ENCODE results near the gene RPH3AL.
"Not testable (repeated sequence)": the region's sequence is repeated elsewhere in the genome, so short reads cannot be mapped to it uniquely, and the experiment has no call there.

The RPH3AL gene

DNA sequence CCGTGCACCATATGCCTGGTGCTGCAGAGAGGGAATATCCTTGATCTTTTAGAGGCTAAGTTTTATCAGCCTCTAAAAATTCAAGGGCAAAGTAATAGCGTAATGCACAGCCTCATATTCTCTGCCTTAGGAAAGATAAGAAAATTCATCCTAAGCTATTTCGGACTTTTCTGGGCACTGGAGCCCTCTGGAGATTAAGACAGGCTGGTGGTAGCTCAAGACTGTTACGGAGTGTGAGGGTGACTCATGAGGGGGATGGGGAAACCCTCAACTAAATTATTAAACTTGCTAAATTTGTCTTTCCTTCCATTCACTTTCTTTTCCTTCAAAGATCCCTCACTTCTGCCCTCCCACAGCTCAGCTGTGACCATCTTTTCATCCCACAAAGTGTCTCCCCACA lies 73.3 kb downstream of the RPH3AL start:
- DNase-seq = no peak

DNA sequence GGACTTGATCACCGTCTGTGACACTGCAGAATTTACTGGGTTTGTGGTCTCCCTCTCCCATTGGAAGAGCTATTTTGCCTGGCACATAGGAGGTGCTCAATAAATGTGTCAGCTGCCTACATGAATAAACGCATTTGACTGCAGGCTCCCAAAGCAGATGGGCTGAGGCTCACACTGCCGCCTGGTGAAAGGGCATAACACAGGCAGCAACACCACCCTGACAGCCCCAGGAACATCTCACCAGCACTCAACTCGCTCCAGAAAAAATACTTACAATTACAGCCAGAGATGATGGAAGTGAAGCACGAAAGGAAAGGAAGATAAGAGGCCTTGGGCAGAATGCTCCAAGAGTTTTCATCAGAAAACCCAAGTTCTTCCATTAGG lies 73.9 kb downstream of the RPH3AL start:
- DNase-seq = no peak

DNA sequence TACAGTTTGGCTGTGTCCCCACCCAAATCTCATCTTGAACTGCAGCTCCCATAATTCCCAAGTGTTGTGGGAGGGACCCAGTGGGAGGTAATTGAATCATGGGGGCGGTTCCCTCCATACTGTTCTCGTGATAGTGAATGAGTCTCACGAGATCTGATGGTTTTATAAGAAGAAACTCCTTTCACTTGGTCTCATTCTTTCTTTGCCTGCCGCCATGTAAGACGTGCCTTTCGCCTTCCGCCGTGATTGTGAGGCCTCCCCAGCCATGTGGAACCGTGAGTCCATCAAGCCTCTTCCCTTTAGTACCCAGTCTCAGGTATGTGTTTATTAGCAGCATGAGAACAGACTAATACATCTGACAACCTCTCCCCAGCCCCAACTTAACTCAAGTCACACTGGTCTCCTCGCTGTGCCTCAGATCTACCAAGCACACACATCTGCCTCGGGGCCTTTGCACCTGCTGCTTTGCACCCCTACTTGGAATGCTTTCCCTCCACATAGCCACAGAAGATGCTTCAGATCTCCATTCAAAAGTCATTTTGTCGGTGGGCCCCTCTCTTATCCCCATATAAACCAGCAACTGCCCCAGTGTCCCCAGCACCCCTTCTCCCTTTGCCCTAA lies 74.4 kb downstream of the RPH3AL start:
- DNase-seq = no peak

DNA sequence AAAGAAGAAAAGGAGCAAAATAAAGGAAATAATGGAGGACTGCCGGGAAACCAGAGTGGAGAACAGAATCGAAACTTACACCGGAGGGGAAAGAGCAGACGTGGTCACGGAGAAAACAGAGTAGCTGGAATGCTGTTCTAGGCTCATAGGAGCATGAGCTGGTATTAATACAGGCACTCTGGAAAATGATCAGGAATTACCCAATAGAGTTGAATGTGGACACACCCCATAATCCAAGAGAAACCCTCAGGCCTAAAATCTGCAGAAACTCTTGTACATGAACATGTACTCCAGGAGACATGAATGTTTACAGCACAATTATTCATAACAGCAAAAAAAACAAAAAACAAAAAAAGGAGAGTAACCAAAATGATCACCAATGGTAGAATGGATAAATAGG lies 77.7 kb downstream of the RPH3AL start:
- DNase-seq = no peak

DNA sequence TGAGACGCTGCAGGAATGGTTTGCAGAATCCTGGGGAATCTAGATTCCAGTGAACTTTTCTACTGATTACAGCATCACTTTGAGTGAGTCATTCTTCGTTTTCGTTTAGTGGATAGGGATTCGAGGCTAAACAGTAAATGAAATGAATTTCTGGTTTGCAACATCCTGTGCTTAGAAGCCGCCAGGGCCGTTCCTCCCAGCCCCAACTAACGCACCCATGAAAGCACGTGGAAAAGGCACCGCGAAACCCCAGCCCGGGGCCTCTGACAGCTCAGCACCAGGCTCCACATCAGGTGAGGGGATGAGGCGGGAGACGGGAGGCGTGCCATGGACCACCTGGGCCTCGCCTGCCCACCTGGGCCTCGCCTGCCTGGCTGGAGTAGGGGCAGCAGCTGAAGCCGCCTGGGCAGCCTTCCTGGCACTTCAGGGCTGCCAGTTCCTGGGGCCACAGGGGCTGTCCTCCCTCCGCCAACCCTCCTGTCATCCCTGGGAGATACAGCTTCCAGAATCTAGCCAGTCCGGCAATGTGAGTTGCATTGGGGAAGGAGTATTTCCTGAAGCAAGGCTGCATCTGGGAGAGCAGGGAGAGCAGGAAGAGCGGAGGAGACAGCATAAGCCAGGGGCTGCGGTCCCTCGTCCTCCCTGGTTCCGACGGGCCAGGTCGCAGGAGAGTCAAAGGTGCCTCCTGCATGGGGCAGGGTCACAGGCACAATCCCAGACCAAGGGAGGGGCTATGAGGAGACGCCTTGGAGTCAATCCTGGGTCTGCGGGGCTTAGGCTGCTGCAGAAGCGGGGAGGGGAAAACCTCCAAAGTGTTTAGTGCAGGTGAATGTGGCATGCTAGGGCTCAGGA lies 78.4 kb downstream of the RPH3AL start:
- DNase-seq = no peak

DNA sequence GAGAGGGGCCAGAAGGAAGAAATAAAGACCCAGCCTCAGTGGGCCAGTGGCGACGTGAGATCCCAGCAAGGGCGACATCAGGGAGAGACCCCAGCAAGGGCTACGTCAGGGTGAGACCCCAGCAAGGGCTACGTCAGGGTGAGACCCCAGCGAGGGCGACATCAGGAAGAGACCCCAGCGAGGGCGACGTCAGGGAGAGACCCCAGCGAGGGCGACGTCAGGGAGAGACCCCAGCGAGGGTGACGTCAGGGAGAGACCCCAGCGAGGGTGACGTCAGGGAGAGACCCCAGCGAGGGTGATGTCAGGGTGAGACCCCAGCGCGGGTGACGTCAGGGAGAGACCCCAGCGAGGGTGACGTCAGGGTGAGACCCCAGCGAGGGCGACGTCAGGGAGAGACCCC lies 79.8 kb downstream of the RPH3AL start:
- DNase-seq = not testable (repeated sequence)

DNA sequence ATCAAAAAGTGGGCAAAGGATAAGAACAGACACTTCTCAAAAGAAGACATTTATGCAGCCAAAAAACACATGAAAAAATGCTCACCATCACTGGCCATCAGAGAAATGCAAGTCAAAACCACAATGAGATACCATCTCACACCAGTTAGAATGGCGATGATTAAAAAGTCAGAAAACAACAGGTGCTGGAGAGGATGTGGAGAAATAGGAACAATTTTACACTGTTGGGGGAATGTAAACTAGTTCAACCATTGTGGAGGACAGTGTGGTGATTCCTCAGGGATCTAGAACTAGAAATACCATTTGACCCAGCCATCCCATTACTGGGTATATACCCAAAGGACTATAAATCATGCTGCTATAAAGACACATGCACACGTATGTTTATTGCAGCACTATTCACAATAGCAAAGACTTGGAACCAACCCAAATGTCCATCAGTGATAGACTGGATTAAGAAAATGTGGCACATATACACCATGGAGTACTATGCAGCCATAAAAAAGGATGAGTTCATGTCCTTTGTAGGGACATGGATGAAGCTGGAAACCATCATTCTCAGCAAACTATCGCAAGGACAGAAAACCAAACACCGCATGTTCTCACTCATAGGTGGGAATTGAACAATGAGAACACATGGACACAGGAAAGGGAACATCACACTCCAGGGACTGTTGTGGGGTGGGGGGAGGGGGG lies 80.5 kb downstream of the RPH3AL start:
- not testable (repeated sequence) for DNase-seq

DNA sequence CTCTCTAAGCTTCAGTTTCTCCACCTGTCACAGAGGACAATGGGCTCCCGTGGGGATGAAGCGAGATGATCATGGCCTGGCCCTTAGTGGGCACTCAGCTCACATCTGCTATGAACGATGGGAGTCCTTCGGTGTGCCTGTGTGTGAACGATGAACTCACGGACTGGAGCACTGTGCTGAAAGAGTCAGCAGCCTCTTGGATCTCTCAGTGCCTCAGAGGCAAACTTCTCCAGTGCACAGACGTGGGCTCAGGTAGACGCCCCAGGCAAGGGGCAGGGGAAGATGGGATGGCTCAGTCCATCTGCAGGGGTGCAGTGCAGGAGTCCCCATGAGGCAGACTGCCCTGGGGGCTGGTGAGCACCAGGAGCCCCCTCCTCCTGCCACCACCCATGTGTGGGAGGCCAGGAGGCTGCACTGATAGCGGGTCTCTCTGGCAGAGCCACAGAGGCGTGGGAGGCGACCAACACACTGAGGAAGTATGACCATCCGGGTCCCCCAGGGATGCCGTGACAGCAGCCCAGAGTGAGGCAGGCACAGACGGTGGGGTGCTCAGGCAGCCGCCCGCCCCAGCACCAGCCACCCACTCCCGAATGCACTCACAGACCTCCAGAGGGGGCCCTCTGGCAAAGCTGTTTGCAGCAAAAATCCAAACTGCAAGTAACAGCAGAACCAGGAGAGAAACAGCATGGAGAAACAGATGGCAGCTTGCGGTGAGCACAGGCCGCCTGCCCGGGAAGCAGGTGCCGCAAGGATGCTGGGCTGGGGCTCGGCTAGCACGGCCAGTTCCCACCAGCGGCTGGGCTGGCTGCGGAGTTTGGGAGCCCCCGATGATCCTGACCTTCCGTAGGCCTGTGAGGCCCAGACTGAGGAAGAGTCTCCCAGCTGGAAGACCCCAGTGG lies 82.7 kb downstream of the RPH3AL start:
- DNase-seq = no peak

DNA sequence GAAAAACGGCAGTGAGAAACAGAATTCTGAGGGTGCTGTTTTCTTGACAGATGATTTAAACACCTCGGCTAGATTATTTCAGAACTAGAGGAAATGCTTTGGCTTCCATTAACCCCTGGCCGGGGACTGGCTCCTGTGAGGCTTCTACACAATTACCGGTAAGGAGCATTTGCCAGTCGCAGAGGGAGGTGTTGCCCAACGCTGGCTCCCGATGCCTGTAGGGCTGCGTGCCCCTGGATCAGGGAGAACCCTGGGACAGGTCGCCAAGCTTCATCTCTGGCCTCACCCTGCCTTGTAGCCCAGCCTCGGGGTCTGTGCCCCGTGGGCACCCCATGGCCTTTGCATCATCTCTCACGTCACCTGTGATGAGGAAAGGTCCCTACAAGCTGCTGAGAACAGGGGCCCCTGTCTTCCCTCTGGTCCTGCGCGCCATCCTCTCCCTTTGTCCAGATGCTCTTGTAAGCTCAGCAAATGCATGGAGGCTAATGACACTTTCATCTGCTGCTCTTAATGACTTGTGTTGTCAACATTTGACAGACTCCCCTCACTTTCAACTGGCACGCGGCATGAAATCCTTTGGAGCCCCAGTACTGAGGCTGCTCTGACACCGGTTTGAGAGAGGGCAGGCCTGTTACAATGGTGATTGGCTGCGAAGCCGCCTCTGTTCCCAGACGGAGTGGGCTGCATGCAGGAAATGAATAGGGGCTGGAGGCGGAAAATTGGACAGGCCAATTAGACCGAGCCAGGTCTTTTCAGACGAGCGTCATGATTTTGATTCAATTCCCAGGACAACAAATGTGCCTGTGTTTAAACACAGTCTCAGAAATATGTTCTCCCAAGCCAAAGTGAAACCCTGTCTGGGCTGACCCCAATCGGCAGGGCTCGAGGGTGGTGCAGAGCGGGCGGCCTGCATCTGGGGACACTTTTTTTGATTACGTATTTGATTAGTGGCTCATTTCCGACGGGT lies 85.6 kb downstream of the RPH3AL start:
- DNase-seq = no peak

DNA sequence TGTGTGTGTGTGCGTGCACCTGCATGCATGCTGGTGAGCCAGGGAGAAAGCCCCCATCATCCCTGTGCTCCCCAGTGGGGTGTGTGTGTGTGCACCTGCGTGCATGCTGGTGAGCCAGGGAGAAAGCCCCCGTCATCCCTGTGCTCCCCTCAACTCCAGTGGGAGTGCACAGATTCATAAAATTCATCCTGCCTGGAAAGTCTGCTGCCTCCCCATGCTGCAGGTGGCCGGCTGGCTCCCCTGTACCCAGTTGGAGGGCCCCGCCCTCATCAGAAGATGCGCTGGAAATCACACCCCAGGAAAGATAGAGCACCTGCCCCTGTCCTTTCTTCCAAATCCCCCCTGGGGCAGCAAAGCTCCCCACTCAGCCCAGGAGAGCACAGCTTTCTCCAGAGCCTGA lies 86.4 kb downstream of the RPH3AL start:
- no peak for DNase-seq

DNA sequence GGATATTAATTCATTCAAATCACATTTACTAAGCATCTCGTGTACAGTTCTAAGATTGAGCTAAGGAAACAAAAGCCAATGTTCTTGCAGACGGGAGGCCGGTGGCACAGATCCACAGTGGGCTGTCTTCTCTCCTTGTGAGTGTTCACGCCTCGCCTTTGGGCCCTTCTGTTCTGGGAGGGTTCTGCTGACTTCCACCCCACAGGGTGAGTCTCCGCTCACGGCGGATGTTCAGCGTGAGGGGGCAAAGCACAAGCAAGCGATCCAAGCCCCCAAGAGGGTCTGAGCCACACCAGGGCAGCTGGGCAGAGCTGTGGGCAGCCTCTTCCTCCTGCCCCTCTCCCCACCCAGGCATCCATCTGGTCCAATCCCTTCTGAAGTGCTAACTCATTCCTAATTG lies 86.9 kb downstream of the RPH3AL start:
- no peak for DNase-seq

DNA sequence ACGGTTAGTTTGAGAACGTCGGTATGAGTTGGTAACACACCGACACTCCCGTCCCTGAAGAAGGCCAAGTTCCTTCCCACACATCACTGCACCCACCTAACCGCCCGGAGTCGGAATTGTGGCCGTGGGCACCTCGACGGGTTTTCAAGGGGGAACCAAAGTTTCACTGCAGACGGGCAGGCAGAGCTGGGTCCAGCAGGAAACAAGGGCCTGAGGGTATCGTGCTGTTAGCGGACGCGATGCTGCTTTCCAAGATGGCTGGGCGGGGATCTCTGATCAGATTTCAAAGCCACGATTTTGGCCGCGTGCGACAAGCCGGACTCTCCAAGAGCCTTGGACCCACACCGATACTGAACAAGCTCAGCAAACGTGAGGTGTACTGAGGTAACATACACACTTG lies 88.8 kb downstream of the RPH3AL start:
- DNase-seq = no peak

DNA sequence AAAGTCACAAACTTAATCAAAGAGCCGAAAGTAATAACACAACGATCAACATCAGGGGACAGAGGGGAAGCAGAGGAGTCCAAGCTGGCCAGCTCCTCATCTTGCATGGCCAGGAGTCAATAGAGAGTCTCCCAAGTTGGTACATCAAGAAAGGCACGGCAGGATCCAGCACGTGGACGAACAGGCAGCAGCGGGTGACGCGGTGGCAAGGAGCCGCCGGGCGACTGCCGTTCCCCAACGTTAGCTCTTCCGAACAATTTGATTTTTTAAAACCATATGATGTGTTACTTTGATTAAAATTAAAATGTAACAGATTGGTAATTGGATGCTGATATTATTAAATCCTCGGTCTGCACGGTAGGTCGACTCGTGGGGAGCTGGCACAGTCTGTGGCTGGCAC lies 89.3 kb downstream of the RPH3AL start:
- DNase-seq = no peak

DNA sequence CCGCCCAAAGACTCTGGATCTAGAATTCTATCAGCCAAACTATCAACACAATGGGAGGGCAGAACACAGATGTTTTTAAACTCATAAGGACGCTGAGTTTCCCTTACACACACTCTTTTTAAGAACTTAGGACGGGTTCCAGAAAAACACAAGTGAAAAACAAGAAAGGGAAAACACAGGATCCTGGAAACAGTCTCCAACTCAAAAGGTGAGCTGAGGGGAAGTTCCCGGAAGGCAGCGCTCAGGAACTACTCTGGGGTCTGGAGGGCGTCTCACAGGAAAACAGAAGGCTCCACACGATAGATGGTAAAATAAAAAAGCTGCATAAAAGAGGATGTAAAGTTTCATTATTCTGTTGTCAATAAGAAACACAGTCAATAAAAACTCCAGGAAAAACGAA lies 91.0 kb downstream of the RPH3AL start:
- DNase-seq = no peak

DNA sequence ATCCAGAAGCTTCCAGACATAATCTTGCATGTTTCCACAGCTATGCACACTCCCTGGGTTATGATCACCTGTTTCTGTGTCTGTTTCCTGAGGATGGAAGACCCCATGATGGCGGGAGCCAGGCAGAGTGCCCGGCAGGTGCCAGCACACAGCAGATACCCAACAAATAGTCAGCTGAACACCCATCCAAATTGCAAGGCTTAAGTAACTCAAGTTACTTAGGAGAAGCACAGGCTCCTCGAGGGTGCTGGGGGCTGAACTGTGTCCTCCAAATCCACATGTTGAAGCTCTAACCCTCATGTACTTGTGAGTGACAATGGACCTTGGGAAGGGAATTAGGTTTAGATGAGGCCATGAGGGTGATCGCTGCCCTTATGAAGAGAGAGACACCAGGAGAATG lies 91.7 kb downstream of the RPH3AL start:
- no peak for DNase-seq

DNA sequence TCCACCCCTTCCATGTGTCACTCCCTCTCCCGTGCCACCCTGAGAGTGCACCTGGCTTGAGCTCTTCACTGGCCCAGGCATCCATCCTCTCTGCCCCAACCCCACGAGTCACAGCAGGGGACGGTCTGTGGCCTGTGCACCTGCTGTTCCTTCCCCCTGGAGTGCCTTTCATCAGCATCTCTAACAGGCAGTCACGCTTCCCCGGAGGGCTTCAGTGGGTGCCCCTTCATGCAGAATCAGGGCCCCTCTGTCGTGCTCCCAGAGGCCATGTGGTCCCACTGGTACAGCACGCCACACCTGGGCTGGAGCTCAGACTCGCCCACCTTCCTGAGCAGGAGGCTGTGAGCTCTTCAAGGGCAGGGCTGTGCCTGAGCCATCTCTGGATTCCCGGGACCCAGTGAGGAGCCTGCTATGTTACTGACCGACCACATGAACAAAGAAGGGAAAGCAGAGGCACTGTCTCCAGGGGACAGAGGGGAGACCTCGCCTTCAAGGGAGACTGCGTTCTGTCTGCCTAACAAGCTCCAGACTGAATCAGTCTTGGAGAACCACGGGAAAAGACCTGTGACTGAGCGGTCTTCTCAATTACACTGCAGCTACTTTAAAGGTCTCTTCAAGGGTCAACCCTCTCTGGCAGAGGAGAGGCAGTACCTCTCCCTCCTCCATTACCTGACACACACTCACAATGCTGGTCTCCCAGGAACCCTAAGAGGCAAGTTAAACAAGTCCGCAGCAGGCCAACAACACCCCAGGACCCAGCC lies 92.4 kb downstream of the RPH3AL start:
- DNase-seq = no peak

DNA sequence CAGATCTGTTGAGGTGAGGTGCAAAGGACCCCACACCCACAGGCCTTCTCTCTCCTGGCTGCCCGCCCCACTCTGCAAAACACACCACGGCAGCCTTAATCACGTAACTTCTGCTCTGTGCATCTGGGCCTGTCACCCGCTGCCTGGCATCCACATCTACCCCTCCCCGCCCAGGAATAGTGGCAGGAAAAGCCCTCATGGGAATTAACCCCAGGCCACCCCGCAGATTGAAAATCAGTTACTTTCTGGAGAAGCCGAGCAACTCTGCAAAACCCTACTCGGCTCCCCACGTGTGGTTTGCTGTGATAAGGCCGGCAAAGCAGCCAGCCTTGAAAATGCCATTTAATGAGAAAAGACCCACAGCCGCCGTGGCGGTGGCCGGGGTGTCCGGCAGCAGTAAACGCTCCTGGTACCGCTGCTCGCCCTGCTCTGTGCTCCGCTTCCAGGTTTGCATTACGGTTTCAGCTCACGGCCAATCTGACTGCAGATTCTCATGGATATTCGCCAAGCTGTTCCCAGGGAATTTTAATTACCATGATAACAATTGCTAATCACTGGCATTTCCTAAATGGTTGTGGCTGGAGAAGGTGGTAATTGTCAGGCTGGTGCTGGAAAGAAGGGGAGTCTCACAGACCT lies 93.1 kb downstream of the RPH3AL start:
- DNase-seq = no peak

DNA sequence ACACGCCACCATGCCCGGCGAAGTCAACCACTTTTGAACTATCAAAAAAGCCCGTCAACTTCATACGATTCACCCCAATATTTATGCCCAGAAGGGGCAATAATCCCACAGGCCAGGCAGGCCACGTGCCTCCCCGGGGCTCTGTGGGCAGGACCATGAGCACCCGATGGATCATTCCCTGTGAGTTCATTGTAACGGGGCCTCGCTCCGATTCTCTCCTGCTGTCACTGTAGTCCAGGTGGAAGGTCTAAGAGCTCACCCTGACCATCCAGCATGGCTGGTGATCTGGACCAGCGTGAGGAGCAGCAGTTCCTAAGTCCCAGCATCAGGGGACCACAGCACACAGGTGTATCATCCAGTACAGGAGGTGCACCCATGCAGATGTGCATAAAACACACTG lies 93.7 kb downstream of the RPH3AL start:
- no peak for DNase-seq

DNA sequence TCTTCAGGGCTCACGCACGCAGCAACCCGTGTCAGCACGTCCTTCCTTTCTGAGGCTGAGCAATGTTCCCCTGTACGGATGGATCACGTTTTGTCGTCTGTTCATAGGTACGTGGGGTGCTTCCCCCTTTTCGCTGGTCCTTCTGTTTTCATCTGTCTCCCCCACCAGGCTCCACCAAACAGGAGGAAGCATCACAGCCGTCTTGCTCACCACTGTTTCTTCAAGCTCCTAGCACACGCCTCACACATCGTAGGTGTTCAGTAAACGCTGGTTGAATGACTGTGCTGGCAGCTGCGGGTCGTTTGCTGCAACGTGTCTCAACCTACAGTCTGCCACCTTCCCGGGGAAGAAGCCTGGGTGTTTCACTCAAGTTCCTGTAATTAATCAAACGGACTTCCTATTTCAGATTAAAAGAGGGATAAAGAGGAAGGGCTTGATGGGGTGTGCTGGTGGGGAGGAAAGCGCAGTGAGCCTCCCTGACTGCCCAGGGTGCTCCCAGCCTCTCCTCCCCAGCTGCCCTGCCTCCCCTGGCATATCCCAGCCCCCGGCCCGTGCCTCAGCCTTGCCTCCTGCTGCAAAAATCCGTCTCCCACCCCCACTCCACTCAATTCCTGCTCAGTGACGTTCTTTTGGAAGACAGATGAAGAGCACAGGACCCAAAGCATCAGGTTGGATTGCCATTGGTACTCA lies 94.4 kb downstream of the RPH3AL start:
- DNase-seq = no peak
